ENCODE measurements around the gene KIF1C. TPM values are rescaled to one million over a fixed set of nuclear protein-coding genes. Genes with fewer than 3 reads are reported as not detected.
"Not testable (repeated sequence)": the region's sequence is repeated elsewhere in the genome, so short reads cannot be mapped to it uniquely, and the experiment has no call there.

KIF1C gene
- total RNA-seq, 1 donor from 2014 or later = 94.7 TPM

GRCh38 chr17:5042157-5043022 lies 44.6 kb downstream of the KIF1C start:
- no peak for DNase-seq (ENCODE audit: low read depth, low spot score)

- DNase-seq (ENCODE audit: low read depth, low spot score) = no peak
Observed at GRCh38 chr17:5043524-5043923, 45.8 kb downstream of the KIF1C start.

- no peak for DNase-seq (ENCODE audit: low read depth, low spot score)
Observed at GRCh38 chr17:5044630-5045029, 46.9 kb downstream of the KIF1C start.

- no peak for DNase-seq (ENCODE audit: low read depth, low spot score)
Observed at GRCh38 chr17:5045496-5045895, 47.7 kb downstream of the KIF1C start.

- DNase-seq (ENCODE audit: low read depth, low spot score) = no peak
Observed at GRCh38 chr17:5047446-5047845, 49.7 kb downstream of the KIF1C start.

- no peak for DNase-seq (ENCODE audit: low read depth, low spot score)
Observed at GRCh38 chr17:5049314-5049841, 51.6 kb downstream of the KIF1C start.

GRCh38 chr17:5050278-5050677 lies 52.5 kb downstream of the KIF1C start:
- DNase-seq (ENCODE audit: low read depth, low spot score) = no peak

GRCh38 chr17:5055543-5055942 lies 57.8 kb downstream of the KIF1C start:
- no peak for DNase-seq (ENCODE audit: low read depth, low spot score)

- no peak for DNase-seq (ENCODE audit: low read depth, low spot score)
Observed at GRCh38 chr17:5065227-5065744, 67.5 kb downstream of the KIF1C start.

- DNase-seq (ENCODE audit: low read depth, low spot score) = no peak
Observed at GRCh38 chr17:5068236-5068635, 70.5 kb downstream of the KIF1C start.

GRCh38 chr17:5069724-5070123 lies 72.0 kb downstream of the KIF1C start:
- DNase-seq (ENCODE audit: low read depth, low spot score) = no peak

- not testable (repeated sequence) for DNase-seq (ENCODE audit: low read depth, low spot score)
Observed at GRCh38 chr17:5075472-5075871, 77.7 kb downstream of the KIF1C start.

- not testable (repeated sequence) for DNase-seq (ENCODE audit: low read depth, low spot score)
Observed at GRCh38 chr17:5077275-5077674, 79.5 kb downstream of the KIF1C start.

GRCh38 chr17:5077781-5078105 lies 80.0 kb downstream of the KIF1C start:
- no peak for DNase-seq (ENCODE audit: low read depth, low spot score)

Other genes with a start within 250 kb of the KIF1C start
- gene TM4SF5, start 226.1 kb upstream of the KIF1C start, total RNA-seq = not detected in 2 replicates
- 0.32 and 0.40 TPM in 2 replicates for gene VMO1, start 211.6 kb upstream of the KIF1C start, total RNA-seq
- gene GLTPD2, start 209.0 kb upstream of the KIF1C start, total RNA-seq = not detected in 2 replicates
- 225 and 243 TPM in 2 replicates for gene PSMB6, start 201.8 kb upstream of the KIF1C start, total RNA-seq
- gene PLD2, start 190.8 kb upstream of the KIF1C start, total RNA-seq = 25.6 and 32.3 TPM in 2 replicates
- gene MINK1, start 164.6 kb upstream of the KIF1C start, total RNA-seq = 26.2 and 30.8 TPM in 2 replicates
- 0.71 and 0.92 TPM in 2 replicates for gene C17orf107, start 98.4 kb upstream of the KIF1C start, total RNA-seq
- 0.53 and 3.2 TPM in 2 replicates for gene CHRNE, start 94.9 kb upstream of the KIF1C start, total RNA-seq
- not detected in 2 replicates for gene GP1BA, start 65.7 kb upstream of the KIF1C start, total RNA-seq
- gene SLC25A11, start 57.9 kb upstream of the KIF1C start, total RNA-seq = 61.6 and 71.2 TPM in 2 replicates
- 14.8 and 15.2 TPM in 2 replicates for gene RNF167, start 57.7 kb upstream of the KIF1C start, total RNA-seq
- gene PFN1, start 49.4 kb upstream of the KIF1C start, total RNA-seq = 518 and 651 TPM in 2 replicates
- 1.3 and 1.6 TPM in 2 replicates for gene ENO3, start 46.8 kb upstream of the KIF1C start, total RNA-seq
- 58.8 and 65.3 TPM in 2 replicates for gene SPAG7, start 30.1 kb upstream of the KIF1C start, total RNA-seq
- gene CAMTA2, start 10.3 kb upstream of the KIF1C start, total RNA-seq = 4.3 and 4.5 TPM in 2 replicates
- gene INCA1, start 428 bp upstream of the KIF1C start, total RNA-seq = 0.13 and 0.28 TPM in 2 replicates
- gene SLC52A1, start 37.5 kb downstream of the KIF1C start, total RNA-seq = 0.07 TPM in 2 replicates
- 1.1 and 1.9 TPM in 2 replicates for gene ZFP3, start 80.5 kb downstream of the KIF1C start, total RNA-seq
- gene ZNF232, start 113.9 kb downstream of the KIF1C start, total RNA-seq = 6.3 and 7.6 TPM in 2 replicates
- not detected in 2 replicates for gene USP6, start 118.1 kb downstream of the KIF1C start, total RNA-seq
- gene ZNF594, start 193.9 kb downstream of the KIF1C start, total RNA-seq = 2.0 and 4.9 TPM in 2 replicates
- not detected in 2 replicates for gene SCIMP, start 236.9 kb downstream of the KIF1C start, total RNA-seq